CD14-positive monocyte (primary cell): ENCODE results near the gene TBXAS1. TPM values are rescaled to one million over a fixed set of nuclear protein-coding genes. Genes with fewer than 3 reads are reported as not detected.

ENCODE experiments used
- DNase-seq, 3 donors: peaks; one replicate each; pipeline ENCODE4 v3.0.0-alpha.2; 2011 to 2022
- H2AFZ ChIP-seq: 2 replicates; pipeline ENCODE4 v1.6.0; 2012; ENCODE audit warnings: mild to moderate bottlenecking, low read depth, low read length, inconsistent platforms; ENCODE audit not compliant: insufficient read depth, poor library complexity, severe bottlenecking
- H3K27ac ChIP-seq, 2 donors: 1 replicate in 1 of 2; 2 replicates in 1 of 2; pipeline ENCODE4 v1.5.1; 2012 to 2013; ENCODE audit warnings: low read length in 2 of 2, control low read depth in 1 of 2, inconsistent platforms in 1 of 2, low read depth in 1 of 2, mild to moderate bottlenecking in 1 of 2
- H3K27me3 ChIP-seq, 2 donors: one replicate each; pipeline versions ENCODE4 v1.6.0 to v1.6.1; 2011 to 2013; ENCODE audit warnings: low read length in 2 of 2; ENCODE audit not compliant: control insufficient read depth in 2 of 2, insufficient read depth in 2 of 2
- H3K36me3 ChIP-seq, 2 donors: replicated peaks in 1 of 2; 1 replicate in 1 of 2; 2 replicates in 1 of 2; pipeline versions ENCODE4 v1.5.1 to v1.6.1; 2012 to 2013; ENCODE audit warnings: low read length in 2 of 2, control low read depth in 1 of 2, inconsistent platforms in 1 of 2, mild to moderate bottlenecking in 1 of 2; ENCODE audit not compliant: insufficient read depth in 2 of 2, control insufficient read depth in 1 of 2
- H3K4me1 ChIP-seq, 2 donors: 1 replicate in 1 of 2; 2 replicates in 1 of 2; pipeline versions ENCODE4 v1.5.1 to v1.6.1; 2012 to 2013; ENCODE audit warnings: low read length in 2 of 2, control low read depth in 1 of 2, inconsistent platforms in 1 of 2, mild to moderate bottlenecking in 1 of 2, moderate library complexity in 1 of 2; ENCODE audit not compliant: insufficient read depth in 2 of 2, control insufficient read depth in 1 of 2
- H3K4me2 ChIP-seq: replicated peaks from 2 replicates; pipeline ENCODE3; 2012; ENCODE audit warnings: low read length, moderate library complexity, mild to moderate bottlenecking; ENCODE audit not compliant: poor library complexity, severe bottlenecking; ENCODE audit errors: extremely low read depth
- H3K4me3 ChIP-seq, 3 experiments: fragments of 200-600 bp in 1 of 3; sonication (generic) in 1 of 3; replicated peaks in 1 of 3; 1 replicate in 2 of 3; 2 replicates in 1 of 3; pipeline ENCODE4 v1.5.1; 2011 to 2013; ENCODE audit warnings: low read length in 3 of 3, mild to moderate bottlenecking in 3 of 3, control low read depth in 2 of 3, low read depth in 2 of 3, inconsistent platforms in 1 of 3, moderate library complexity in 1 of 3
- H3K79me2 ChIP-seq: 2 replicates; pipeline ENCODE4 v1.6.0; 2012; ENCODE audit warnings: mild to moderate bottlenecking, control low read depth, inconsistent platforms, low read length, moderate library complexity; ENCODE audit not compliant: insufficient read depth
- H3K9ac ChIP-seq: 2 replicates; pipeline ENCODE4 v1.6.0; 2017; ENCODE audit warnings: low read length, mild to moderate bottlenecking; ENCODE audit not compliant: insufficient read depth, poor library complexity, severe bottlenecking
- H3K9me3 ChIP-seq, 2 donors: replicated peaks in 1 of 2; 1 replicate in 1 of 2; 2 replicates in 1 of 2; pipeline versions ENCODE4 v1.5.1 to v1.6.1; 2012 to 2013; ENCODE audit warnings: low read length in 2 of 2, control low read depth in 1 of 2; ENCODE audit not compliant: control insufficient read depth in 1 of 2, insufficient read depth in 1 of 2
- H4K20me1 ChIP-seq: 2 replicates; pipeline ENCODE4 v1.6.0; 2012; ENCODE audit warnings: mild to moderate bottlenecking, low read length, control low read depth, moderate library complexity; ENCODE audit not compliant: insufficient read depth
- H3K27ac Mint-ChIP-seq, 7 donors: one replicate each; pipeline ENCODE4 v1.8.0; 2020; ENCODE audit warnings: mild to moderate bottlenecking in 7 of 7, mixed read lengths in 7 of 7, moderate library complexity in 6 of 7, inconsistent platforms in 2 of 7
- H3K27me3 Mint-ChIP-seq, 3 donors: one replicate each; pipeline ENCODE4 v1.8.0; 2021 to 2022; ENCODE audit warnings: low read depth in 3 of 3, mild to moderate bottlenecking in 3 of 3, mixed read lengths in 3 of 3, moderate library complexity in 3 of 3, inconsistent platforms in 1 of 3
- H3K36me3 Mint-ChIP-seq, 2 donors: one replicate each; pipeline ENCODE4 v1.8.0; 2020; ENCODE audit warnings: mixed read lengths in 2 of 2, inconsistent platforms in 1 of 2, mild to moderate bottlenecking in 1 of 2
- H3K4me1 Mint-ChIP-seq: one replicate; pipeline ENCODE4 v1.8.0; 2020; ENCODE audit warnings: mild to moderate bottlenecking, mixed read lengths
- H3K4me3 Mint-ChIP-seq, 2 donors: one replicate each; pipeline ENCODE4 v1.8.0; 2020; ENCODE audit warnings: mild to moderate bottlenecking in 2 of 2, mixed read lengths in 2 of 2, moderate library complexity in 1 of 2
- H3K9me3 Mint-ChIP-seq, 7 donors: one replicate each; pipeline ENCODE4 v1.8.0; 2020 to 2022; ENCODE audit warnings: mixed read lengths in 7 of 7, mild to moderate bottlenecking in 6 of 7, moderate library complexity in 6 of 7, inconsistent platforms in 2 of 7
- CTCF ChIP-seq: fragments of 200-600 bp; IDR thresholded peaks from one replicate; pipeline ENCODE4 v1.8.0; 2022; ENCODE audit warnings: antibody characterized with exemption, mild to moderate bottlenecking
- WGBS: methylation state at CpG from one replicate; pipeline ENCODE4 v1.1.5; 2013; ENCODE audit warnings: missing lambda C conversion rate; ENCODE audit not compliant: insufficient coverage; 5-methylcytosine and 5-hydroxymethylcytosine counted together
- intact Hi-C, 2 donors: fragments of 100-400 bp; cut with micrococcal nuclease; formaldehyde crosslinking; loops; one replicate each; pipeline versions ENCODE4 v1.15.0 to v1.15.1; 2023
- polyA plus RNA-seq, 3 donors: library from polyadenylated mRNA; depleted of rRNA in 1 of 3; unstranded in 2 of 3; stranded (reverse) in 1 of 3; fragments of 300-500 nt in 2 of 3; fragments of >200 nt in 1 of 3; fragmentation: Illumina TruSeq in 2 of 3; gene quantifications; 1 replicate in 2 of 3; 2 replicates in 1 of 3; pipeline ENCODE4 v1.2.3, GENCODE V29; 2012 to 2021

TBXAS1 gene
- polyA plus RNA-seq, 3 donors: 289 to 335 (median 298) TPM

GRCh38 chr7:139807009-139807408 is 22.1 kb upstream of the TBXAS1 start:
- H3K36me3 ChIP-seq: no peaks in the 10 kb centered on the region
- H3K4me1 ChIP-seq: peaks cover 0 to 9% of the 10 kb centered on the region in 2 donors
- TF ChIP-seq CTCF: no peak
- H3K9me3 Mint-ChIP-seq: peaks cover 7 to 22% (median 11%) of the 10 kb centered on the region in 7 donors
- peaks cover 0 to 21% of the 10 kb centered on the region in 2 donors for H3K9me3 ChIP-seq
- H3K4me3 Mint-ChIP-seq: no peak overlapping the region
- H3K4me1 Mint-ChIP-seq: peaks cover 14% of the 10 kb centered on the region
- peaks cover 0 to 5% of the 10 kb centered on the region in 2 donors for H3K36me3 Mint-ChIP-seq
- no peak overlapping the region for H2AFZ ChIP-seq
- H3K27me3 Mint-ChIP-seq: peaks cover 2 to 8% (median 7%) of the 10 kb centered on the region in 3 donors
- peak overlapping the region in 1 of 7 donors; percentile 1 for H3K27ac Mint-ChIP-seq
- WGBS: 96% methylated on average over 3 of the region's 3 CpGs
- H3K27ac ChIP-seq: no peak overlapping the region
- DNase-seq: no peak
- no peak overlapping the region for H3K4me3 ChIP-seq
- H3K9ac ChIP-seq: no peak overlapping the region
- H4K20me1 ChIP-seq: no peaks in the 10 kb centered on the region
- H3K27me3 ChIP-seq: no peaks in the 10 kb centered on the region
- intact Hi-C loops: no loop called here
- no peaks in the 10 kb centered on the region for H3K79me2 ChIP-seq
- no peak overlapping the region for H3K4me2 ChIP-seq

- 96% methylated on average over 3 of the region's 3 CpGs for WGBS
- peaks cover 4% of the 10 kb centered on the region for H3K4me1 Mint-ChIP-seq
- H3K9me3 ChIP-seq: peaks cover 0 to 14% of the 10 kb centered on the region in 2 donors
- no peak overlapping the region for H3K4me2 ChIP-seq
- H4K20me1 ChIP-seq: no peaks in the 10 kb centered on the region
- no peak overlapping the region for H3K4me3 ChIP-seq
- peaks cover 0 to 12% (median 4%) of the 10 kb centered on the region in 7 donors for H3K9me3 Mint-ChIP-seq
- no peak overlapping the region for H3K4me3 Mint-ChIP-seq
- H3K27me3 Mint-ChIP-seq: peaks cover 2 to 8% (median 7%) of the 10 kb centered on the region in 3 donors
- H3K79me2 ChIP-seq: no peaks in the 10 kb centered on the region
- H3K4me1 ChIP-seq: peaks cover 0 to 4% of the 10 kb centered on the region in 2 donors
- no peaks in the 10 kb centered on the region for H3K36me3 ChIP-seq
- H3K27ac ChIP-seq: no peak overlapping the region
- H2AFZ ChIP-seq: no peak overlapping the region
- intact Hi-C loops: no loop called here
- no peak overlapping the region for H3K9ac ChIP-seq
- H3K36me3 Mint-ChIP-seq: no peaks in the 10 kb centered on the region
- H3K27ac Mint-ChIP-seq: peak overlapping the region in 1 of 7 donors; percentile 57
- TF ChIP-seq CTCF: no peak
- no peak for DNase-seq
- H3K27me3 ChIP-seq: no peaks in the 10 kb centered on the region
These were observed 20.6 kb upstream of the TBXAS1 start for GRCh38 chr7:139808427-139808826.
